Retina (tissue), 1 donor: ENCODE data around the gene PTPN18.
A peak's percentile ranks its signal among the peaks of the same experiment; 100 is the strongest.

ENCODE experiments used
- DNase-seq: peaks from one replicate; pipeline ENCODE4 v3.0.0-alpha.2; 2016

Gene PTPN18

GRCh38 chr2:130368786-130369185 lies 12.9 kb downstream of the PTPN18 start:
- DNase-seq, result no peak

GRCh38 chr2:130369311-130369964 lies 13.6 kb downstream of the PTPN18 start:
- DNase-seq, result no peak

- no peak for DNase-seq
Observed at GRCh38 chr2:130369965-130370341, 14.1 kb downstream of the PTPN18 start.

GRCh38 chr2:130370490-130370889 lies 14.6 kb downstream of the PTPN18 start:
- no peak for DNase-seq

- DNase-seq, result peak; percentile 84
Observed at GRCh38 chr2:130371723-130372054, 15.8 kb downstream of the PTPN18 start.

- peak; percentile 97 for DNase-seq
Observed at GRCh38 chr2:130372055-130372832, 16.4 kb downstream of the PTPN18 start.

GRCh38 chr2:130372833-130373807 lies 17.3 kb downstream of the PTPN18 start:
- peak; percentile 15 for DNase-seq

- DNase-seq, result no peak
Observed at GRCh38 chr2:130373808-130374365, 18.0 kb downstream of the PTPN18 start.

- DNase-seq, result no peak
Observed at GRCh38 chr2:130374587-130375290, 18.9 kb downstream of the PTPN18 start.

GRCh38 chr2:130375291-130376266 lies 19.7 kb downstream of the PTPN18 start:
- no peak for DNase-seq

- no peak for DNase-seq
Observed at GRCh38 chr2:130376433-130377293, 20.8 kb downstream of the PTPN18 start.

GRCh38 chr2:130377491-130377890 lies 21.6 kb downstream of the PTPN18 start:
- no peak for DNase-seq

- no peak for DNase-seq
Observed at GRCh38 chr2:130378206-130378897, 22.5 kb downstream of the PTPN18 start.

GRCh38 chr2:130378898-130379214 lies 23.0 kb downstream of the PTPN18 start:
- DNase-seq, result no peak

GRCh38 chr2:130380096-130380934 lies 24.5 kb downstream of the PTPN18 start:
- DNase-seq, result no peak

GRCh38 chr2:130381145-130381544 lies 25.3 kb downstream of the PTPN18 start:
- no peak for DNase-seq

- no peak for DNase-seq
Observed at GRCh38 chr2:130381619-130382018, 25.8 kb downstream of the PTPN18 start.

- DNase-seq, result no peak
Observed at GRCh38 chr2:130382313-130382917, 26.6 kb downstream of the PTPN18 start.
